Measurements from ENCODE around the gene COX19. TPM values are rescaled to one million over a fixed set of nuclear protein-coding genes. Genes with fewer than 3 reads are reported as not detected.
"Not testable (repeated sequence)": the region's sequence is repeated elsewhere in the genome, so short reads cannot be mapped to it uniquely, and the experiment has no call there.

COX19 gene
- total RNA-seq, 1 donor from 2014 or later: 12.9 TPM

GRCh38 chr7:1008733-1009363, 33.5 kb upstream of the COX19 start:
- TF ChIP-seq CTCF (IDR thresholded peaks at IDR 0.05): no peak

GRCh38 chr7:1007901-1008300, 32.6 kb upstream of the COX19 start:
- H3K4me3 ChIP-seq: no peak overlapping the region
- no peak for ATAC-seq
- H3K27me3 ChIP-seq (ENCODE audit: low read depth): no peaks in the 10 kb centered on the region
- DNase-seq: no peak
- intact Hi-C loops (cut with DNase I): no loop called here
- no peaks in the 10 kb centered on the region for H3K4me1 ChIP-seq
- TF ChIP-seq CTCF (IDR thresholded peaks at IDR 0.05): no peak
- H3K27ac ChIP-seq: no peak overlapping the region
- H3K36me3 ChIP-seq: peaks cover 26% of the 10 kb centered on the region
- H3K9me3 ChIP-seq: no peaks in the 10 kb centered on the region

More at GRCh38 chr7:1008733-1009363, 33.5 kb upstream of the COX19 start:
- Histone ChIP-seq H3K4me3 (no peak overlapping the region), H3K36me3 (peaks cover 26% of the 10 kb centered on the region), H3K27ac (no peak overlapping the region), H3K27me3 (ENCODE audit: low read depth) (no peaks in the 10 kb centered on the region), H3K9me3 (no peaks in the 10 kb centered on the region), H3K4me1 (no peaks in the 10 kb centered on the region)
- no peak for DNase-seq
- intact Hi-C loops (cut with DNase I): no loop called here
- no peak for ATAC-seq

- Histone ChIP-seq H3K9me3 (no peaks in the 10 kb centered on the region), H3K36me3 (peaks cover 26% of the 10 kb centered on the region), H3K4me3 (no peak overlapping the region), H3K27me3 (ENCODE audit: low read depth) (no peaks in the 10 kb centered on the region), H3K27ac (no peak overlapping the region), H3K4me1 (no peaks in the 10 kb centered on the region)
- TF ChIP-seq CTCF (IDR thresholded peaks at IDR 0.05): no peak
- intact Hi-C loops (cut with DNase I): no loop called here
- DNase-seq (no peak), ATAC-seq (no peak)
These were observed 30.0 kb upstream of the COX19 start for GRCh38 chr7:1005303-1005702.

GRCh38 chr7:1004018-1004852, 28.9 kb upstream of the COX19 start:
- no peak for TF ChIP-seq CTCF (IDR thresholded peaks at IDR 0.05)
- DNase-seq: no peak
- Histone ChIP-seq H3K36me3 (peaks cover 26% of the 10 kb centered on the region), H3K9me3 (no peaks in the 10 kb centered on the region), H3K4me3 (no peak overlapping the region), H3K27me3 (ENCODE audit: low read depth) (no peaks in the 10 kb centered on the region), H3K4me1 (no peaks in the 10 kb centered on the region), H3K27ac (no peak overlapping the region)
- no peak for ATAC-seq
- intact Hi-C loops (cut with DNase I): no loop called here

GRCh38 chr7:1002445-1002844, 27.1 kb upstream of the COX19 start:
- H3K36me3 ChIP-seq: peaks cover 31% of the 10 kb centered on the region
- DNase-seq; H3K4me3 ChIP-seq; intact Hi-C loops (cut with DNase I); H3K4me1 ChIP-seq; H3K9me3 ChIP-seq; H3K27me3 ChIP-seq (ENCODE audit: low read depth); ATAC-seq; H3K27ac ChIP-seq: not testable (repeated sequence)

- H3K27me3 ChIP-seq (ENCODE audit: low read depth); H3K4me1 ChIP-seq; H3K9me3 ChIP-seq; H3K4me3 ChIP-seq; DNase-seq; ATAC-seq; intact Hi-C loops (cut with DNase I); H3K27ac ChIP-seq: not testable (repeated sequence)
- peaks cover 27% of the 10 kb centered on the region for H3K36me3 ChIP-seq
These were observed 26.7 kb upstream of the COX19 start for GRCh38 chr7:1002026-1002425.

- H3K27me3 ChIP-seq (ENCODE audit: low read depth); ATAC-seq; H3K9me3 ChIP-seq; H3K4me3 ChIP-seq; H3K4me1 ChIP-seq; DNase-seq; H3K27ac ChIP-seq; intact Hi-C loops (cut with DNase I): not testable (repeated sequence)
- H3K36me3 ChIP-seq: peaks cover 30% of the 10 kb centered on the region
These were observed 25.9 kb upstream of the COX19 start for GRCh38 chr7:1001069-1001770.

All from lower lobe of right lung (tissue), 2 donors.